Activated effector memory CD4-positive, alpha-beta T cell treated with Interleukin-2 at 50 U/mL for 16 hours (primary cell): ENCODE data around the gene ZNRF3.
"Not testable (repeated sequence)": the region's sequence is repeated elsewhere in the genome, so short reads cannot be mapped to it uniquely, and the experiment has no call there.

Source experiments
- DNase-seq: peaks from one replicate; pipeline ENCODE4 v3.0.0-alpha.2; 2020

The ZNRF3 gene

GRCh38 chr22:28989035-28989464 lies 105.7 kb downstream of the ZNRF3 start:
- DNase-seq = no peak

GRCh38 chr22:28989484-28989883 lies 106.1 kb downstream of the ZNRF3 start:
- DNase-seq = no peak

GRCh38 chr22:28989912-28990311 lies 106.5 kb downstream of the ZNRF3 start:
- no peak for DNase-seq

- DNase-seq = no peak
Observed at GRCh38 chr22:28992565-28993356, 109.4 kb downstream of the ZNRF3 start.

GRCh38 chr22:28994522-28994921 lies 111.2 kb downstream of the ZNRF3 start:
- no peak for DNase-seq

- DNase-seq = no peak
Observed at GRCh38 chr22:28995551-28995950, 112.2 kb downstream of the ZNRF3 start.

GRCh38 chr22:28997342-28997741 lies 114.0 kb downstream of the ZNRF3 start:
- no peak for DNase-seq

- no peak for DNase-seq
Observed at GRCh38 chr22:28998681-28999080, 115.3 kb downstream of the ZNRF3 start.

- DNase-seq = no peak
Observed at GRCh38 chr22:28999510-28999909, 116.1 kb downstream of the ZNRF3 start.

- DNase-seq = no peak
Observed at GRCh38 chr22:28999919-29000556, 116.7 kb downstream of the ZNRF3 start.

- DNase-seq = no peak
Observed at GRCh38 chr22:29000641-29001040, 117.3 kb downstream of the ZNRF3 start.

GRCh38 chr22:29002603-29003002 lies 119.2 kb downstream of the ZNRF3 start:
- no peak for DNase-seq

GRCh38 chr22:29003552-29003951 lies 120.2 kb downstream of the ZNRF3 start:
- DNase-seq = no peak

- no peak for DNase-seq
Observed at GRCh38 chr22:29003975-29004646, 120.7 kb downstream of the ZNRF3 start.

- no peak for DNase-seq
Observed at GRCh38 chr22:29004647-29005371, 121.4 kb downstream of the ZNRF3 start.

- not testable (repeated sequence) for DNase-seq
Observed at GRCh38 chr22:29005754-29006153, 122.4 kb downstream of the ZNRF3 start.

GRCh38 chr22:29006346-29006745 lies 123.0 kb downstream of the ZNRF3 start:
- DNase-seq = no peak

GRCh38 chr22:29009148-29009547 lies 125.8 kb downstream of the ZNRF3 start:
- no peak for DNase-seq

GRCh38 chr22:29011240-29012100 lies 128.1 kb downstream of the ZNRF3 start:
- no peak for DNase-seq

GRCh38 chr22:29012101-29012433 lies 128.7 kb downstream of the ZNRF3 start:
- no peak for DNase-seq

- no peak for DNase-seq
Observed at GRCh38 chr22:29012952-29013351, 129.6 kb downstream of the ZNRF3 start.

GRCh38 chr22:29014293-29014692 lies 130.9 kb downstream of the ZNRF3 start:
- DNase-seq = no peak
